Stimulated activated naive CD4-positive, alpha-beta T cell treated with Interleukin-2 at 50 U/mL for 16 hours (primary cell): ENCODE results near the gene FAM227B.
"Not testable (repeated sequence)": the region's sequence is repeated elsewhere in the genome, so short reads cannot be mapped to it uniquely, and the experiment has no call there.

Experiments
- DNase-seq: peaks from one replicate; lab custom pipeline; 2025; lab: John Stamatoyannopoulos, UW

FAM227B gene

DNA sequence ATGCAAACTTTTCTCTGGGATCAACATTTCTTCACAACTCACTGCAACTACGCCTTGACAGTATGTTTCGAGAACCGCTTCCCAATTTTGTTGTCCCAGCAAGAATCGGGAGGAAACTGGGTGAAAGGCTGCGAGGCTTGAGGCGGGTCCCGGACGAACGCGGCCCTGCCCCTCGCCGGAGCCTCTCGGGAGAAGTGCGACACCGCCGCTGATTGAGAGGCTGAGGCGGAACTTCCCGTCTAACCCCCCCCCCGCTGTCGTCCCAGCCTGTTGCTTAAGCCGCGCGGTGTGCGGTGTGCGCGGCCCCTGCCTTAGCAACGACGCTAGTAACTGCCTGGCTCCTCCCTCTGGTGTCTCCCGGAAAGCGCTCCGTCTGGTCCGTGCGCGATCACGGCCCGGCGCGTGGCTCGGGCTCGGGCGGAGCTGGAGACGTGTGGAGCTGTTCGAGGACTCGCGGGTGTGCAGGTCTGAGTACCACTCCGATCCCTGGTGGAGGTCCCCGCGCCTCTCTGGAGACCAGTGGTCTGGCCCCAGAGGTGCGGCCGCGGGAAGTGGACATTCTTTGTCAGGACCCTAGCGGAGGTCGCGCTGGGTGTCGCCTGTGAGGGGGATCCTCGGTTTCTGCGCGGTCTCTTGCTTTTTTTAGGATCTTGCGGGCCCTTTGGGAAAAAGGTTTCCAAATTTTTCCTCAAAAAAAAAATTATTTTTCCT is at the start of gene FAM227B, which contains the start of gene DTWD1:
TSS of gene FAM227B (minus strand) at position 161 of the 711 bp plus-strand sequence. CDS start 5,647 bp downstream, outside the sequence.
TSS of gene DTWD1 (plus strand) at position 391 of the 711 bp plus-strand sequence. CDS start 4,120 bp downstream, outside the sequence.
- peak; percentile 92 for DNase-seq

DNA sequence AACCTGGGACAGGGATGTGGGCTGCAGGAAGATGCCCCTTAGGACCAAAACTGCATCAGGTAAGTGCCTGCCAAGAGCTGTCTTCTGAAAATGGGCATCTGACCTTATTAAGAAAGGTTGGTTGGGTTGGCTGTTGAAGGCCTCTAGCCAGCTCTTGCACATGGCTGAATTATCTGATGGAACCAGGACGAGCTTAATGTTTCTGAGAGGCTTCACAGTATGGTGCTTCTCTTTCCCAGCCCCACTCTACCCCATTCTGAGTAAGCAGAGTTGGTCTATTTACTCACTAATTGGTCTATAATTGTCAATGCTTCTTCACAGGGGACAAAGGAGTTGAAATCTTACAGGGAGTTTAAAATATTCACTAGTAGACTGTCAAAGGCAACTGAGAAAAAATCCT is 48.7 kb upstream of the FAM227B start:
- DNase-seq, result no peak

GRCh38 chr15:49666486-49666885 is 45.9 kb upstream of the FAM227B start:
- DNase-seq, result not testable (repeated sequence)

- DNase-seq, result no peak
Measured at GRCh38 chr15:49664716-49665115, 44.1 kb upstream of the FAM227B start.

DNA sequence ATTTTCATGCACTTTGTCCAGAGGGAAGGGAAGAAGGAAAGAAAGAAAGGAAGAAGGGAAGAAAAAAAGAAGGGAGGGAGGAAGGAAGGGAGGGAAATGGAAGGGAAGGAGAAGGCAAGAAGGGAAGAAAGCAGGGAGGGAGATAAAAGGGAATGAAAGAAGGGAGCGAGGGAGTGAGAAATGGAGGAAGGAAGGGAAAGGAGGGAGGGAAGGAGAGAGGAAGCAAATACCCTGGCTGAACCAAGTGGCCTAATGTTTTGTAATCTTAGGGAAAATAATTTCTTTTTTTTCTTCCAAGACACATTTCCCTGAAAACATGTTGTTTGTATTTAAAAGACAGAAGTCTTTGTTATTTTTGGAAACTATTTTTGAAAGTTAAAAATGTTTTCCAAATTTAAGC is 36.1 kb upstream of the FAM227B start:
- no peak for DNase-seq

GRCh38 chr15:49652922-49653321 is 32.3 kb upstream of the FAM227B start:
- DNase-seq, result no peak

DNA sequence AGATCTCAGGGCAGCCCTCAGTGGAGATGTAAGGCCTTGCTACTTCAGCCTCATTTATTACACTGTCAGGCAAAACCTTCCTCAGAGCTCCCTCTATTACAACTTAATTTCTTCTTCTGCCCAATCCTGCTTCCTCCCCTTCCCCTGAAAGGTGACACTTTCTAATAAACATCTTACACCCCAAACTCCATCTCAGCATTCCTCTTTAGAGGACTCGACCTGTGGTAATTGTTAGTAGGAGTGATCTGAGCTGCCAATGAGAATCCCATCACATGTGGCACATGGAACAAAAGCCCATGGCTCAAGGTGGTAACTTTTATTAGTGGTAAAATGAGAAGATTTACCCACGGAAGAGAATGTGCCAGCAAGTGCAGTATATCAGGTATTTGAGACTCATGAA is 30.1 kb upstream of the FAM227B start:
- no peak for DNase-seq

DNA sequence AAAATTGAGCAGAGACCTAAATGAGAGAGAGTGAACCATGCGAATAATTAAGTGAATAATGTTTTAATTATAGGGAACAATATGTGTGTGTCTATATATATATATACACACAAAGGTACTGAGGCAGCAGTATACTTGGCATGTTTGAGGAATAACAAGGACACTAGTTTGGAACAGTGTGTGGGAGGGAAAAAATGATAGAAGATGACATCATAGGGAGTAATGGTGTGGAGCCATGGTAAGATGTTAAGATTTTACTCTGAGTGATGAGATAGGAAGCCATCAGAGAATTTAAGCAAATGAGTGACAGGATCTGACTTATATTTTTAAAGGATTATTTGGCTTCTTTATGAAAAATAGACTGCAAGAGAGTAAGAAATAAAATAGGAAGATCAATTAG is 29.4 kb upstream of the FAM227B start:
- no peak for DNase-seq

DNA sequence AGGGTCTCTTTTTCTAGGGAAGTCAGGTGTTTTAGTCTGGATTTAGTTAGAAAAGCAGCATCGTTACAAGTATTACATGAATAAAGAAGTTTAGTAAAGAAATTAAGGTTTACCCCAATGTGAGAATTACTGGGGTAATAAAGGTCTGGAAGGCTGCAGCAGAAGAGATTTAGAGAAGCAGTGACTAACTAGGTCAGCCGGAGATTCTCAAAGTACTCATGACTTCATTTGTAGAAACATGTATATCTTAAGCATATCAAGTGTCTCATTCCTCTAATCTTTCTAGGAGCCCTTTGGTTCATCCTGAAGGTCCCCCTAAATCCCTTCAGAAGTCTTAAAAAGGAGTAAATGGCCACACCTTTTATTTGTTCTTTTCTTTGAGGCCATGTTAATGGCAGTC is 26.3 kb upstream of the FAM227B start:
- no peak for DNase-seq

DNA sequence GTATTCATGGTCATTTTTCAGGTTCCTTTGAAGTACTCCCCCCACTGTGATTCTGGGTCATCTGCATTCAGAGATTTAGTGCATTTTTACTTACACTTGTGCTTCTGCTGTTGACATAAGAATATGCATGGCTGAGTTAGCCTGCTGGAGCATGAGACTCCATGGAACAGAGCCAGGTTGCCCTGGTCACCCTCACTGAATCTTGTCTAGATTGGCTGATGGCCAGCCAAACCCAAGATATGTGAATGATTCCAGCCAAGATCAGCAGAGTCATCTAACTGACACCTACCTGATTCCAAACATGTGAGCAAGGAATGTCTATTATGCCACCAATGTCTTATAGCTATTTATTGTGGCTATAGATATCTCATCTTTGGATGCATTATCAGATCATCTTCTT is 25.3 kb upstream of the FAM227B start:
- DNase-seq, result no peak

DNA sequence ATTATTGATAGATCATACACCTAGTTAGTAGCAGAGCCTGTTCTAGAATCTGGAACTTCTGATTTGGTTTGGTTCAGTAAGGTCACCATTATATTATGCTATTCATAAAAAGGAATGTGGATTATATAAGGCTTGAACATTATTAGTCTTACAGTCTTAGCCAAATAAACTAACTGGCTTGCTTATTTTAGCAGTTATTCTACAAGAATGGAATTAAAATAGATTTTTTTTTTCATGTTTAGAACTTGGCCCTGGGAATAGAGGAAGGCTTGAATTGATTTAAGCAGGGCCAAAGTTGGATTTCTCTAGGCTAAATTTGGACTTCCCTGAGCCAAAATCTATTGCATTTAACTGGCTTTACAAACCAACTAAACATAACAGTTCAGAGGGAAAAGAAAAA is 24.7 kb upstream of the FAM227B start:
- DNase-seq, result no peak

- no peak for DNase-seq
Measured at GRCh38 chr15:49644364-49644794, 23.8 kb upstream of the FAM227B start.

GRCh38 chr15:49637857-49638256 is 17.2 kb upstream of the FAM227B start:
- no peak for DNase-seq

DNA sequence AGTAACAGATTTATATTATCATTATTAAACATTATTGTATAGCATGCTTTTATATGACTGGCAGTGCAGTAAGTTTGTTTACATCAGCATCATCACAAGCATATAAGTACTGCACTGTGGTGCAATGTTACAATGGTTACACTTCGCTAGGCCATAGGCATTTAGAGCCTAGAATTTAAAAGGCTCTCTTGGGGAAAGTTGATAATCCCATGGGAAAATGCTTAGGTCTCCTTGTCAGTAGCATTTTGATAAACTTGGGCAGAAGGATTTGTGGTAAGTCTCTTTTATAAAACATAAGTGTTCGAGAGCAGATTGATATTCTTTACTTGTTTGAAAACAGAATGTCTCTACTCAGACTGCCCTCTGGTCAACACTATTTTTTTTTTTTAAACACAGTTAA is 7.8 kb upstream of the FAM227B start:
- no peak for DNase-seq

DNA sequence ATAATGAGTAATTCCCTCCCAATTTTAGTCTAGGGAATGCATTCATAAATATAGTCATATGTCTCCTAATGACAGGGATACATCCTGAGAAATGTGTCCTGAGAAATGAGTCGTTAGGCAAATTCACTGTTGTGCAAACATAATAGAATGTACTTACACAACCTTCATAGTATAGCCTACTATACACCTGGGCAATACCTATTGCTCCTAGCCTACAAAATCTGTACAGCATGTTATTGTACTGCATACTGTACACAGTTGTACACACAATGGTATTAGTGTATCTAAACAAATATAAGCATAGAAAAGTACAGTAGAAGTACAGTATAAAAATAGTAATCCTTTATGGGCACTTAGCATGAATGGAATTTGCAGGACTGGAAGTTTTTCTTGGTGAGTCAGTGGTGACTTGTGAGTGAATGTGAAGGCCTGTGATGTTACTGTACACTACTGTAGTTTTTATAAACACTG is 6.8 kb upstream of the FAM227B start:
- DNase-seq, result no peak

DNA sequence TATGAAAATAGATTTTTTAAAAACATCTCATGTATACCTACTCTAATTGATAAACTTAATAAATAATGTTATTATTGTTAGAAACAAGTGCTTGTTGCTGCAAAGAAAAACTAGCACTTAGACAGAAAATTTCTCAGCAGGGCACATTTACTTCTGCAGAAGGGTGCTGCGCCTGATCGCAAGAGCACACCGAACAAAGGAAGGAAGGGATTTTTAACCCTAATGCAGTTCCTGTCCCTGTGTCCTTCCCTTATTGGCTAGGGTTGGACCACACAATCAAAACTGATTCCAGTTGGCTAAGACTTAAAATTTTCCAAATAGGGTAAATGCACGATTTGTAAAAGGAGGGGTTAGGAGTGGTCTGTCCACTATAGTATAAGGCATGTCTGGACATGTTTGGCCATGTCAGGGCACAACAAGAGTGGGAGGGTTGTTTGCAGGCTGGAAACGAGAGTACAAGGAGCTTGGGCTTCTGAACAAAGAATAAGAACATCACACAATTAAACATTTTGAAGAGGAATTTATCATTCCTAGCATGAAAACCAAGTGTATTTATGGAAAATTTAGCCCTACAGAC is 4.9 kb upstream of the FAM227B start:
- DNase-seq, result no peak

- no peak for DNase-seq
Measured at GRCh38 chr15:49624056-49624455, 3.4 kb upstream of the FAM227B start.

GRCh38 chr15:49622561-49622960 is 1.9 kb upstream of the FAM227B start:
- no peak for DNase-seq

DNA sequence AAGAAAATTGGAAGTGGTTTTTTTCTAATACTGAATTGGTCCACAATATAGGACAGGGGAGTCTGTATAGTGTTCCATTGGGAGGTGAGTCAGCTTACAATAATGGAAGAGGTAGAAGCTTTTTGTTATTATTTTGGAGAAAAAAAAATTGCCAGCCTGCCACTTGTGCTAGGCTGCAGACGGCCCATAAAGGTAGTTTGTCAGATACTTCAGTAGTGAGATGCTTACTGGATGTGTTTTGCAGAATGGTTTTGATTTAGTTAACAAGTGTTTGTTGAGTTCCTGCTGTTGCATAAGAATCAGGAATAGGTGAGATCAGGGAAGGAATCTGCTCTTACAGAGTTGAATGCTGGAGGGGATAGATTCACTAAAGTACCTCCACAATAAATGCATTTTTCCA is 1.3 kb upstream of the FAM227B start:
- DNase-seq, result no peak

DNA sequence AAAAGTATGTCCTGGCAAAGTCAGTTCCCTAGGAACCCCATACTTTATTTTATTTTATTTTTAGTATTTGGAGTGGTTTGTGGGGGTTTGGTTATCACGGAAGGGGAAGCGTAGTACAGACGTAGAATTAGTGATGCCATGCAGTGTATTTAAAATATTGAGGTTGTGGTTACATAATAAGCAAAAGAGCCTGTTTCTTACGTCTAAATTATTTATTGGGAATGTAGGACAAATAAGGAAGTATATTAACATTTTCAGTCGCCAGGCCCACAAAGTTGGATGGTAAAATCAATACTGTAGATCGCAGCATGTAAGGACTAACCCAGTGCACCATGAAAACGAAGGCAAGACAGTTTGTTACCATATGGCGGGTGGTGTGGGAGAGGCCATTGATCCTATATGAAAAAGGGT is 788 bp upstream of the FAM227B start:
- DNase-seq, result no peak

- no peak for DNase-seq
Measured at GRCh38 chr15:49620199-49620598, 419 bp downstream of the FAM227B start.

GRCh38 chr15:49619226-49619625 is 1.4 kb downstream of the FAM227B start:
- DNase-seq, result no peak

DNA sequence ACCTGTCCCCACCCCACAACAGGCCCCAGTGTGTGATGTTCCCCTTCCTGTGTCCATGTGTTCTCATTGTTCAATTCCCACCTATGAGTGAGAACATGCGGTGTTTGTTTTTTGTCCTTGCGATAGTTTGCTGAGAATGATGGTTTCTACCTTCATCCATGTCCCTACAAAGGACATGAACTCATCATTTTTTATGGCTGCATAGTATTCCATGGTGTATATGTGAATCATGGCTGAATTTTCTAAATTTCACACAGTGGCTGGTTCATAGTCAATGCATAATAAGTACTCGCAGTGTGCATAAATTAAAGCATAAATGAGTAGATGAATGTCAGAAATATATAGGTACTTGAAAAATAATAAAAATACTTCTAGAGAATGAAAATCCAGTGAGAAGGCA is 8.4 kb downstream of the FAM227B start:
- not testable (repeated sequence) for DNase-seq
